Transverse colon (tissue), 4 donors: ENCODE data around the gene GDF11.

Experiments
- CTCF ChIP-seq, 5 experiments: fragments of 200-600 bp in 3 of 5; fragments of 450-650 bp in 2 of 5; sonication (generic) in 3 of 5; IDR thresholded peaks; 1 replicate in 2 of 5; 2 replicates in 3 of 5; pipeline ENCODE4 v1.5.1; 2016 to 2017; ENCODE audit warnings: antibody characterized with exemption in 5 of 5, inconsistent platforms in 3 of 5, mild to moderate bottlenecking in 2 of 5, moderate library complexity in 1 of 5
- EP300 ChIP-seq: sonication (generic); formaldehyde crosslinking; IDR thresholded peaks from one replicate; pipeline ENCODE4 v1.6.1; 2017; ENCODE audit warnings: antibody characterized with exemption, low read depth
- POLR2AphosphoS5 ChIP-seq, 3 donors: sonication (generic); formaldehyde crosslinking; IDR thresholded peaks; one replicate each; pipeline ENCODE4 v1.6.1; 2016; ENCODE audit warnings: antibody characterized with exemption in 3 of 3

- TF ChIP-seq CTCF (IDR thresholded peaks at IDR 0.05) (no peak), EP300 (no peak), POLR2AphosphoS5 (IDR thresholded peaks at IDR 0.05) (peak; percentile 24 to 61 (median 51))
These were observed 34.9 kb upstream of the GDF11 start, which contains the start of gene ITGA7 for GRCh38 chr12:55707841-55708694.
